Posterior cingulate gyrus (tissue), 11 donors: Measurements from ENCODE around the gene RCE1.

Source experiments
- DNase-seq, 10 donors: peaks; one replicate each; pipeline versions ENCODE4 v3.0.0 to v3.0.0-alpha.2; 2020 to 2021; ENCODE audit warnings: mixed read lengths in 3 of 10
- intact Hi-C: fragments of 100-400 bp; cut with DNase I; formaldehyde crosslinking; loops from one replicate; pipeline ENCODE4 v1.15.1; 2023

The RCE1 gene

DNA sequence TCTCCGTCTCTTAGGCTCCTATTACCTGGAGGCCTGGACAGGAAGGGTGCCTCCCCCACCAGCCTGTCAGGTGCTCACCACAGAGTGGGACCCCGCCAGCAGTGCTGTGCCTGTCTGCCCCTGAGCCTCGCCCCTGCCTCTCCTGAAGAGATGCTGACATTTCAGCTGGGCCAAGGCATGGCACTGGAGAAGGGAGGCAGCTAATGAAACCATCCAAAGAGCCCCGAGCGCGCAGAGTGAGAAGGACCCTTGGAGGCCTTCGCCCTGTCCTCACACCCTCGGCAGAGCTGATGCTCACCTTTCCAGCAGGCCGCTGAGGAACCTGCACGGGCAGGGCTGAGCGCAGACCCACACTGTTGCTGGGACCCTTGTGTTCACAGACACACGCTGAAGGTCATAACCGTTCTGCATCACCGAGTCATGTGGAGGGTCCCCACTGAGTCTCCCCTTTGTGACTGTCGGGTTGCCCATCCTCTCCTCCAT lies 11.5 kb downstream of the RCE1 start:
- DNase-seq, result peak in 3 of 10 donors; percentile 48 to 82 (median 68)
- intact Hi-C loops, result no loop called here

DNA sequence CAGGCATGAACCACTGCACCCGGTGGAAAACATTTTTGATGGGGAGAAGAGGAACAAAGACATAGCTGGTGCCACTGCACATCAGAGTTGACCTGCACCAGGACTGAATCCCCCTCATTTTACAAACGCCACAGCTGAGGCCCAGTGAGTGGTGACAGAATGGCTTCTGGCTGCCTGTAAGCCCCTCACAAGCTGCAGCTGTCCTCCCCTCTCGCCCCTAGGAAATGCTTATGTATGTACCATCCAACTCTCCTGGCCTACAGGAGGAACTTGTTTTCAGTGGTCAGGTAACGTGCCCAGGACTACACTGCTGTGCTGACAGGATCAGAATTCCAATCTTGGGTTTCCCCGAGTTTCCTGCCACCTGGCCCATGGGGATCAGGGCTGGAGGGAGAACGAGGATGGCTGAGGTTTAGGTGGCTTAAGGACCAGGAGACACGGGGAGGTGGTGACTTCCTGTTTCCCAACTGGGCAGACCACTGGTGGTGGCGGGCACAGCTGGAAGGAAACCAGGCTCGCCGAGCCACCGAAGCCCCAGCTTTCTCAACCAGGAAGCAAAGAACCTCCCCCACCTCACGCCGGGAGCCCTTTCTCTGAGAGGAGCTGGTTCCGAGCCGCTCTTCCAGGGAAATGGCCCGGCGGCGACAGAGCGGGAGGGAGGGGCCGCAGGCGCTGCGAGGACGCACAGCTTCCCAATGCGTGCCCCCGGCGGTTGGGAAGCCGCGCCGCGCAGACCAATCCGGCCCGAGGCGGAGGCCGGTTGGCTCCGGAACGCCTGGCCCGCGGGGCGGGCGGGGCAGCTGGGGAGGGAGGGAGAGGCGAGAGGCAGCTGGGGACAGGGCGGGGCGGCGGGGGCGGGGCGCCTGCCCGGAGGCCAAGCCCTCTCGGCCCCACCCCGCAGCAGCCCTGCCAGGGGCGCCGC lies 12.6 kb downstream of the RCE1 start:
- intact Hi-C loops, result loop anchor here (1.0 kb wide), 2 partner anchors 13 to 102 kb away; partner anchors contain the start of genes PC and RCE1
- DNase-seq, result peak; percentile 77 to 99 (median 94)

DNA sequence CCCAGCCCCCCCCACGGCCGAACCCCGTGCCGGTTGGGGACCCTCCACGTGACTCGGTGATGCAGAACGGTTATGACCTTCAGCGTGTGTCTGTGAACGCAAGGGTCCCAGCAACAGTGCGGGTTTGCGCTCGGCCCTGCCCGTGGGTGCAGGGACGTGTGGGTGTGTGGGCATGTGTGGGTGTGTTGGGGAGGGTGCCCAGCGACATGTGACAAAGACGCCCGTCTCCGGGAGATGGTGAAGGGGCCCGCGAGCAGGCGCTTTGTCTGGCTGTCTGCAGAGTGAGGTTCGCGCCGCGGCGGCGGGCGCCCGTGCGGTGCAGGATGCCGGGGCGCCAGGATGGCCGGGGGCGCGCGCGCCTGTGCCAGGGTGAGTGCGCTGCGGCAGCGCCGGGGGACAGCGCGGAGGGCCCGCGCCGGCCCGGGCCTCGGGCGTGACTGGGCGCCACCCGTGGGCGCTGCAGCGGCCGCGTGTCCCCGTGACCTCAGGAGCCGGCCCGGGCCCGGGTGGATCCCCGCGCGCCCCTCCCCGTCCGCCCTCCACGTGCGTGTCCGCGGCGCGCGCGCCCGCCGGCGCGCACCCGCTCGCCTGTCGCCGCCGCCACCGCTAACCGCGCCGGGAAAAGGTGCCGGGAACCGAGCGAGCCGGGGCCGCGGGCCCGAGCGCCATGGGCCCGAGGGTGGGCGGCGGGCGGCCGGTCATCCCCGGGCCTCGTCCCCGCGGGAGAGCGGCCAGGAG lies 13.4 kb downstream of the RCE1 start, which contains the start of gene LRFN4:
Gene LRFN4 (plus strand): TSS at position 569 of the 738 bp plus-strand sequence. CDS start 681 bp downstream, outside the sequence.
- DNase-seq, result peak in 8 of 10 donors; percentile 45 to 96 (median 76)
- intact Hi-C loops, result loop anchor here (1.0 kb wide), 2 partner anchors 13 to 102 kb away; partner anchors contain the start of genes PC and RCE1

DNA sequence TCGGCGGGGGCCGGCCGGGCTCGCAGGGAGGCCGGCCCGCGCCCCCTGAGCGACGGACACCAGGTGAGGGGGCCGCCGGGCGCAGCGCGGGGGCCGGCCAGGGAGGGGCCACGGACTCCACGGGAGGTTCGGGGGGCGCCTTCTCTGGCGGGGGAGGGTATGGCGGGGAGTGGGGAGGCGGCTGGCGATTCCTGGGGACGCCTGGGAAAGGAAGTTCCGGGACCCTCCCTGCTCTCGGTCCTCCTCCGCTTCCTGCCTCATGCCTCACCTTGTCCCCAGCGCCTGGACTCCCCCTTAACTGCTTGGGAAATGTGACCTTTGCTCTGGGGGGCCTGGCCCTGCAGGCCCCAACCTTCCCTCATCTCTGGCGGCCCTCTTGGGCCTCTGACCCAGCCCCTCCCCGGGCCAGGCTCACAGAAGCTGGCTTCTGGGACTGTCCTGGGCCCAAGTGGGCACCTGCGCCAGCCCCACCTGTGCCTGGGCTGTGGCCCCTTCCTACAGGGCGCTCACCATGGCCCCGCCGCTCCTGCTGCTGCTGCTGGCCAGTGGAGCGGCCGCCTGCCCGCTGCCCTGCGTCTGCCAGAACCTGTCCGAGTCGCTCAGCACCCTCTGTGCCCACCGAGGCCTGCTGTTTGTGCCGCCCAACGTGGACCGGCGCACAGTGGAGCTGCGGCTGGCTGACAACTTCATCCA lies 14.1 kb downstream of the RCE1 start:
- intact Hi-C loops, result no loop called here

DNA sequence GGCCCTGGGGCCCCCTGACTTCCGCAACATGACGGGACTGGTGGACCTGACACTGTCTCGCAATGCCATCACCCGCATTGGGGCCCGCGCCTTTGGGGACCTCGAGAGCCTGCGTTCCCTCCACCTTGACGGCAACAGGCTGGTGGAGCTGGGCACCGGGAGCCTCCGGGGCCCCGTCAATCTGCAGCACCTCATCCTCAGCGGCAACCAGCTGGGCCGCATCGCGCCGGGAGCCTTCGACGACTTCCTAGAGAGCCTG lies 14.6 kb downstream of the RCE1 start:
- intact Hi-C loops, result no loop called here

More for the DNA sequence above, 14.1 kb downstream of the RCE1 start:
- peak in 1 of 10 donors; percentile 58 for DNase-seq

DNA sequence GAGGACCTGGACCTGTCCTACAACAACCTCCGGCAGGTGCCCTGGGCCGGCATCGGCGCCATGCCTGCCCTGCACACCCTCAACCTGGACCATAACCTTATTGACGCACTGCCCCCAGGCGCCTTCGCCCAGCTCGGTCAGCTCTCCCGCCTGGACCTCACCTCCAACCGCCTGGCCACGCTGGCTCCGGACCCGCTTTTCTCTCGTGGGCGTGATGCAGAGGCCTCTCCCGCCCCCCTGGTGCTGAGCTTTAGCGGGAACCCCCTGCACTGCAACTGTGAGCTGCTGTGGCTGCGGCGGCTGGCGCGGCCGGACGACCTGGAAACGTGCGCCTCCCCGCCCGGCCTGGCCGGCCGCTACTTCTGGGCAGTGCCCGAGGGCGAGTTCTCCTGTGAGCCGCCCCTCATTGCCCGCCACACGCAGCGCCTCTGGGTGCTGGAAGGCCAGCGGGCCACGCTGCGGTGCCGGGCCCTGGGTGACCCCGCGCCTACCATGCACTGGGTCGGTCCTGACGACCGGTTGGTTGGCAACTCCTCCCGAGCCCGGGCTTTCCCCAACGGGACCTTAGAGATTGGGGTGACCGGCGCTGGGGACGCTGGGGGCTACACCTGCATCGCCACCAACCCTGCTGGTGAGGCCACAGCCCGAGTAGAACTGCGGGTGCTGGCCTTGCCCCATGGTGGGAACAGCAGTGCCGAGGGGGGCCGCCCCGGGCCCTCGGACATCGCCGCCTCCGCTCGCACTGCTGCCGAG lies 15.1 kb downstream of the RCE1 start:
- DNase-seq, result no peak
- intact Hi-C loops, result no loop called here

More for the DNA sequence above, 14.6 kb downstream of the RCE1 start:
- no peak for DNase-seq

DNA sequence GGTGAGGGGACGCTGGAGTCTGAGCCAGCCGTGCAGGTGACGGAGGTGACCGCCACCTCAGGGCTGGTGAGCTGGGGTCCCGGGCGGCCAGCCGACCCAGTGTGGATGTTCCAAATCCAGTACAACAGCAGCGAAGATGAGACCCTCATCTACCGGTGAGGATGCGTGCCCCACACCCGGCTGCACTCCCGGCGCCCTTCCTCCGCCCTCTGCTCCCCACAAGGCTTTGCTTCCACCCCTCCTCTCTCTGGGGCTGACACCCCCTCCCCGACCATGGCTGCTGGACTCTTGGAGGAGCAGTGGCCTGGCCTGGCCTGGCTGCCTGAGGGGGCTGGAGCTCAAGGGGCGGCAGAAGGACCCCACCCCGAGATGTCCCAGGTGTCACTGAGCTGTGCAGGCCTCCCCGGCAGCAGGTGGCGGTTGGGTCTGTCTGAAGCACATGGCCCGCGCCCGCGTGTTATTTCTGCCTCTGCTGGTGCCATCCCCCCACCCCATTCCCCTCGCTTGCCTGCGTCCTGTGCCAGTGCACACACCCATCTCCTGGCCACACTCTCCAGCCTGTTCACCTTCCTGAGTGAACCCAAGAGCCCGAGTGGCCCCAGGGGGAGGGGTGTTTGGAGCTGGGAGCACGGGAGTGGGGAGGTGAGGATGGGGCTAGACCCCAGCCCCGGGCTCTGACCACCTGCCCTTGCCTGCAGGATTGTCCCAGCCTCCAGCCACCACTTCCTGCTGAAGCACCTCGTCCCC lies 15.9 kb downstream of the RCE1 start:
- no peak for DNase-seq
- intact Hi-C loops, result no loop called here

DNA sequence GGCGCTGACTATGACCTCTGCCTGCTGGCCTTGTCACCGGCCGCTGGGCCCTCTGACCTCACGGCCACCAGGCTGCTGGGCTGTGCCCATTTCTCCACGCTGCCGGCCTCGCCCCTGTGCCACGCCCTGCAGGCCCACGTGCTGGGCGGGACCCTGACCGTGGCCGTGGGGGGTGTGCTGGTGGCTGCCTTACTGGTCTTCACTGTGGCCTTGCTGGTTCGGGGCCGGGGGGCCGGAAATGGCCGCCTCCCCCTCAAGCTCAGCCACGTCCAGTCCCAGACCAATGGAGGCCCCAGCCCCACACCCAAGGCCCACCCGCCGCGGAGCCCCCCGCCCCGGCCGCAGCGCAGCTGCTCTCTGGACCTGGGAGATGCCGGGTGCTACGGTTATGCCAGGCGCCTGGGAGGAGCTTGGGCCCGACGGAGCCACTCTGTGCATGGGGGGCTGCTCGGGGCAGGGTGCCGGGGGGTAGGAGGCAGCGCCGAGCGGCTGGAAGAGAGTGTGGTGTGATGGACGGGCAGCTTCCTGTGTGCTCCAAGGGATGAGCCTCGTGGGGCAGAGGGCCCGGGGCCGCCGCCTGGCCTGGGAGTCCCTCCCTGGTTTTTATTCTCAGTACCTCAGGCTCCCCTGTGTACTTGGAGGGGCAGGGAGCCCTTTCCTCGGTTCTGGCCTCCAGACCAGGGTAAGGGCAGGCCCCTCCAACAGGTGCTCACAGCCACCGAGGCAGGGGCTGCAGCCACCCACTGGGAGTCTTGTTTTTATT lies 16.6 kb downstream of the RCE1 start:
- no peak for DNase-seq
- intact Hi-C loops, result no loop called here

DNA sequence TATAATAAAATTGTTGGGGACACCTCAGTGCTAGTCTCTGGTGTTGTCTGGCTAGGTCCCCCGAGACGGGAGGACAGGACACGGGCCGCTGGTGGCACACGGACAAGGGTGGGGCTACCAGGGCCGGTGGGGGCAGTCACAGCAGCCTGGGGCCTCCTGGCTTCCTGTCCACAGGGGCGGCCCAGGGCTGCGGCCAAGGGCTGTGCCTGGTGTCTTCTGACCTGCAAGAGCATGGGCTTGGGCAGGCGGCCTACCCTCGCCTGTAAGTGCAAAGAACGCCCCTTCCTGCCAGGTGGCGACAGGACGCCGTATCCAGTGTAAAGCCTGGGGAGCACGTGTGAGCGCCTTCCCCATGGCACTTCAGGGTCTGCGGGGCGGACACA lies 17.2 kb downstream of the RCE1 start:
- DNase-seq, result no peak
- intact Hi-C loops, result no loop called here

DNA sequence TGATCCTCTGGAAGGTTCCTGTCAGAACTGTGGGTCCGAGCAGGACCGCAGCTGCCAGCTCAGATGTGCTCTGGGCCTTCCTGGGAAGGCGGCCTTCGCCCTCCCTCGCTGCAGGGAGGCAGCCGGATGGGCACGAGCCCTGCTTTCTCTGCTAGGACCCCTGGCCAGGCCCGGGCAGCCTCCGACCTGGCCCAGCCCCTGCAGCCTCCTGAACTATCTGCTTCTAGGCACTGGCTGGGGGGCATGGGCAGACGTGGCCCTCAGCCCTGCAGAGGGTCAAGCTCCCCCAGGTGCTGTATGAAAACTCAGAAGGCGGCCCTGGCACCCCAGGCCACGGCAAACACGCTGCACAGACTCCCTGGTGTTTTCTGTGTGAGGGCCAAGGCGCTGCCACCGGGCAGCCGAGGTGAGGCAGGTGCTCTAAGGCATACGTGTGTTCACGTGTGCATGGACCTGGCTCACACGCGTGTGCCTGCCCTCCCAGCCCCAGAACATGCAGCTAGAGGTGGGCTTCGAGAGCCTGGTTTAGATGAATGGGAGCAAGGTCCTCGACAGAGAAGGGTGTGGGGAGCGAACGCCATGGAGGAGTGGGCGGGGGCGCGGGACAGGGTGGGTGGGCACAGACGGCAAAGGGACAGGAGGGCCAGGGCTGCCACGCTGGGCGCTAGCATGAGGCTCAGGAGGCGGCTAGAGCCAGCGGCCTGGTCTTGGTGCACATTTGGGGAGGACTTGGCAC lies 18.0 kb downstream of the RCE1 start:
- intact Hi-C loops, result no loop called here
- DNase-seq, result no peak

DNA sequence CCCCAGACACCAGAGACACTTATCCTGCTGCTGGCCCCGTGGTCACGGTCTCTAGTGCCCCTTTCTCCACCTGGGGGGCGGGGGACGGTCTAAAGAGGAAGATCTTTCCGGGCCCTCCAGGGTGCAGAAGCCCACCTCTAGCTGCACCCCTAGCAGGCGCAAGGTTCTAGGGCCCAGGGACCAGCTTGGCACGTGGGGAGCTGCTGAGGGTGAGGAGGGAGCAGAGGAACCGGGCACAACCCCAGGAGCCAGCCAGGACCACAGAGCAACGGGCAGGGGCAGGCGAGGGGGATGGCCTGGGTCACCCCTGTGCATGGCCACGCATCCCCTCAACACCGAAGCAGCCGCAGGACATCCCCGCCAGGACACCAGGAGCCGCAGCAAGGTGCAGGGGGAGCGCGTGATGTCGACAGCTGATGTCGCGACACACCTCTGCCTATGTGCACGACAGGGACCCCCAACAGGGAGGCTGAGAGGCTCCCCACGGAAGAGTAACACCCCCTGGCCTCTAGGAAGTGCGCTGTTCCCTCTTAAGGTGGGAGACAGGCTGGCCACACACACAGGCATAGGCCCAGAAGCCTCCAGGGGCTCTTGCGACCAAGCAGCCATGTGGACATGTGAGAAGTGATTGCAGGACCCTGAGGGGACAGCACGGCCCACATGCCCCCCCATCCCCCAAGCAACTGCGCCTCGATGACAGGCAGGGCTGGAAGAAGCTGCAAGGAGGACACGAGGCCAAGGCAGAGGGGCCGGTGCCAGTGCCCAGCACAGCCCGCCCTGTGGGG lies 18.7 kb downstream of the RCE1 start:
- no peak for DNase-seq
- intact Hi-C loops, result no loop called here

DNA sequence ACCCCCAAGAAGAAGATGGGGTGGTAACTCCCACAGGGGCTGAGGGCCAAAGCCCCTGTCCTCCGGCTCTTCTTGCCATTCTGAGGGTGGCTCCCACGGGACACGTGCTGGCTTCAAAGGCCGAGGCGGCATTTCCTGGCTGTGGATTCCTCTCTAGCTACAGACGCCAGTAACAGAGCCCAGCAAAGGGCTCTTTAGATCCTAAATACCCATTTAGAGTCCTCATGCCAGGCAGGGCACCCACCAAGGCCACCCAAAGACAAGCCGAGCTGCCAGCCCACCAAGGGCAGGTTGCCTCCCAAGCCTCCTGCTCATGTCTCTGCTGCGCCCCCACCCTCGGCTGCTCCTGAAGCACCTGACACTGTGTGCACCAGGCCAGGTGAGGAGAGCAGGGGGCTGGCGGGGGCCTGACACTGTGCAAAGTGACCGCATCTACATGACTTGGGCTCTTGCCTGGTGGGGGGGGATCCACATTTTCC lies 19.4 kb downstream of the RCE1 start:
- no peak for DNase-seq
- intact Hi-C loops, result no loop called here

DNA sequence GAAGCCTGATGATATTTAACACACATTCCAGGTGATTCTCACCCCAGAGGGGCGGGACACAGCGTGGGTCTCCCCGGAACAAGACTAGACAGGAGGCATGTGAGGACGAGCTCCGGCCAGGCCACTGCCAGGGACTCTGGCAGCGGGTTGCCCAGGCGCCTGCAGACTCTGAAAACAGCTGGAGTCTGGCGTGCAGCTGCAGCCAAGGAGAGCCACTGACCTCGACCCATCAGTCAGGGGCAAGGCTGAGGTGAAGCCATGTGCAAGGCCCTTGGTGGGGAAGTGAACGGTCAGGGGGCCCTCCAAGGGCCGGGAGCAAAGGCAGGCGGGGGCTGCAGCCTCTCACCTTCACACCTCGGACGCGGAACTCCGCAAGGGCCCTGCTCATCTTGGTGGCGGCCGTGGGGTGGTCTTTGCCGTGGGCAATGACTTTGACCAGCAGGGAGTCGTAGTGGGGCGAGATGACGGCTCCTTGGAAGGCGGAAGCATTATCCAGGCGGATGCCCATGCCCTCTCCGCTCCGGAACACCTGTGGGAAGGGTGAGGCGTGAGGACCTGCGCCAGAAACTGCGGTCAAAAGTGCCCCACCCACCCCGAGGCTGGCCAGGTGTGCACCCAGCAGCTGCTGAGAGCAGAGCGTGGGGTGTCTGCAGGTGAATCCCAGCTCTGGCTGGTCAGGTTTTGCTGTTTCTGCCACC lies 20.3 kb downstream of the RCE1 start:
- intact Hi-C loops, result no loop called here

DNA sequence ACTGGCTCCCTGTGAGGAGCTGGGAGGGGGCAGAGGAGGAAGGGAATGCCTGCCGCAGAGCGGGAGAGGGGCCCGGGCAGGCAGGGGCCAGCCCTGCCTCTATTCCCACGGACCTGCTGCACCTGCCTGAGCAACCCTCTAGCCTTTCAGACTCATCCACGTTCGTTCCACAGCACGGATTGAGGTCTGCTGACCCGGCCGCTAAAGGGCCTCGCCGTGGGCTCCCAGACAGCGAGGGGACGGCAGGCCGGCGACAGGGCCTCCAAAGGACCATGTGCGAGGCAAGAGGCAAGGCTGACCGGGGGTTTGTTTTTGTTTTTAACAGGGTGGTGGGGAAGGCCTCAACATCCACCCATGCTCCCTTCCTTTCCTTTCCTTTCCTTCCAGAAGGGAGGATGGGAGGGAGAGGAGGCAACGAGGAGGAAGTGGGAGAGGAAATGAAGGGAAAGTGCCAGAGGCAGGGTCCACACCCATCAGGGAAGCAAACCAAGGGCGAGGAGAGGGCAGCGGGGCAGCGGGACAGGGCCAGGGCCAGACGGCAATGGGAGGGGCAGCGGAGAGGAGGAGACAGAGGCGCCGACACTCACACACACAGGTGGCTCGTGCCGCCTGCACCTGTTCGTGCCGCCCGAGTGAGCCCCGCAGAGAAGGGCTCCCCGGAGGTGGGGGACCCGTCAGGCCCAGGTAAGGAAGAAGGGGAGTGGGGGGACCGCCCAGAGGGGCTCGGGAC lies 21.1 kb downstream of the RCE1 start:
- DNase-seq, result no peak
- intact Hi-C loops, result no loop called here

More for the DNA sequence above, 20.3 kb downstream of the RCE1 start:
- no peak for DNase-seq

DNA sequence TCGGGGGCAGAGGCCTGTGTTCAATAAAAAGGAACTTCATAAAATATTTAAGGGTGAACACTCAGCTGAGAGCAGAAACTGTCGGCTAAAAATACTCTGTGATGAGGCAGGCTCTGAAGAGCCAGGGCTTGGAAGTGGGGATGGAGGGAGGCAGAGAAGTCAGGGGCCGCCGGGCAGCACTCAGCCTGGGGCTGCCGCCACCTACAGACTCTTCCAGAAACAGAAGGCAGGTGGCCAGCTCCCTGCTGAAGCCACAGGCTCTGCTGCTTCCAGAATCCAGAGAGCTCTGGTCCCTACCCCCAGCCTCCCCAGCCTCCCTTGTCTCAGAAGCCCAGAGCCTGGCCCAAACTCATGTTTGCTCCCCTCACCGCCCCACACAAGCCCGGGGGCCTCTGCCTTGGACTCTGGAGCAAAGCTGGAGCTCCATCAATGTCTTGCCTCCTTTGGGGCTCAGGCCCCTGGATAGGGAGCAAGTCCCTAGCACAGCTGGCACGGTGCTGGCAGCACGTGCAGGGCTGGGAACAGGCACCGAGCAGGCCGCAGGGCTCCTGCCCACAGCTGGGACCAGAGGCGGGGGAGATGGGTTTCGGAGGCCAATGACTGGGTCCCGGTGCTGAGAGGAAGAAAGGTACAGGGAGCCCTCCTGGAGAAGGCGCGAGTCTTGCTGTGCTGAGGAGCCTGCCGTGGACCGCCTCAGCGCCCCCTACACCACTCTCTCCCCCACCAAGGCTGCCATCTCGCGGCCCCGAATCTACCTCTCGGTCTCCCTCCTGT lies 21.9 kb downstream of the RCE1 start:
- intact Hi-C loops, result no loop called here
- DNase-seq, result peak in 1 of 10 donors; percentile 47
